GM12878 (cell line): ENCODE results near the gene TRIM67. TPM values are rescaled to one million over a fixed set of nuclear protein-coding genes. Genes with fewer than 3 reads are reported as not detected.

ENCODE experiments used
- ATAC-seq: fragments of 200-7000 bp; cut with Tn5 transposase; 3 replicates; pipeline ENCODE4 v1.9.1; 2020; ENCODE audit warnings: mild to moderate bottlenecking, moderate library complexity
- BruUV-seq: library from RNA; stranded (reverse); fragments of 400-500 nt; replicated peaks from 2 replicates; lab custom pipeline; 2021; lab: Mats Ljungman, UMichigan
- CTCF ChIA-PET: fragments of 300-600 bp; sonication (Branson Sonifier 250); formaldehyde crosslinking; extraction: SDS; loops from one replicate; lab custom pipeline; 2021; ENCODE audit warnings: inconsistent platforms; lab: Yijun Ruan, JAX
- POLR2A ChIA-PET: fragments of 350-600 bp; formaldehyde crosslinking; extraction: SDS; loops from one replicate; lab custom pipeline; 2021; ENCODE audit warnings: inconsistent platforms; lab: Charles Lee
- RAD21 ChIA-PET: fragments of 300-600 bp; sonication (Branson Sonifier 250); formaldehyde crosslinking; loops from one replicate; lab custom pipeline; 2023; ENCODE audit warnings: antibody characterized with exemption; ENCODE audit not compliant: unreplicated experiment; lab: Charles Lee
- SMC1A ChIA-PET: fragments of 300-600 bp; sonication (Branson Sonifier 250); formaldehyde crosslinking; loops from one replicate; lab custom pipeline; 2023; ENCODE audit not compliant: unreplicated experiment, uncharacterized antibody; lab: Charles Lee
- DNase-seq: peaks from one replicate; pipeline ENCODE4 v3.0.0-alpha.2; 2011; ENCODE audit warnings: low read depth, low spot score
- FAIRE-seq: peaks from 3 replicates; lab custom pipeline; 2011; peaks lifted over from hg19 to GRCh38; lab: Jason Lieb, UNC
- H2AFZ ChIP-seq: 2 replicates; pipeline ENCODE4 v1.6.0; 2011; ENCODE audit warnings: low read depth, low read length, control low read depth; ENCODE audit not compliant: control insufficient read depth
- H3K27ac ChIP-seq: 2 replicates; pipeline ENCODE4 v1.5.1; 2011; ENCODE audit warnings: control low read depth; ENCODE audit not compliant: control insufficient read depth, insufficient read depth
- H3K27me3 ChIP-seq, 2 experiments: replicated peaks in 1 of 2; 2 replicates each; pipeline versions ENCODE4 v1.6.0 to v1.6.1; 2011; ENCODE audit warnings: low read length in 1 of 2; ENCODE audit not compliant: control insufficient read depth in 2 of 2, insufficient read depth in 2 of 2
- H3K36me3 ChIP-seq, 2 experiments: 2 replicates each; pipeline ENCODE4 v1.5.1; 2011; ENCODE audit warnings: low read length in 1 of 2; ENCODE audit not compliant: control insufficient read depth in 2 of 2, insufficient read depth in 2 of 2
- H3K4me1 ChIP-seq: 2 replicates; pipeline ENCODE4 v1.6.1; 2011; ENCODE audit warnings: mild to moderate bottlenecking, low read length, moderate library complexity, mixed read lengths; ENCODE audit not compliant: control insufficient read depth, insufficient read depth
- H3K4me2 ChIP-seq: 2 replicates; pipeline ENCODE4 v1.6.0; 2011; ENCODE audit warnings: control low read depth; ENCODE audit not compliant: control insufficient read depth, insufficient read depth
- H3K4me3 ChIP-seq: fragments of 200-600 bp; sonication (generic); 2 replicates; pipeline ENCODE4 v1.5.1; 2016
- H3K79me2 ChIP-seq: 2 replicates; pipeline ENCODE4 v1.6.0; 2011; ENCODE audit warnings: low read length; ENCODE audit not compliant: control insufficient read depth, insufficient read depth
- H3K9ac ChIP-seq: 2 replicates; pipeline ENCODE4 v1.8.0; 2011; ENCODE audit warnings: low read length, control low read depth, mixed read lengths; ENCODE audit not compliant: control insufficient read depth, insufficient read depth
- H3K9me3 ChIP-seq: replicated peaks from 3 replicates; pipeline ENCODE4 v1.5.1; 2011; ENCODE audit warnings: mild to moderate bottlenecking, low read length; ENCODE audit not compliant: control insufficient read depth, insufficient read depth
- H4K20me1 ChIP-seq: 2 replicates; pipeline ENCODE4 v1.6.0; 2011; ENCODE audit not compliant: control insufficient read depth, insufficient read depth
- ASH2L ChIP-seq: fragments of 300-600, 200-600 bp; sonication (generic); IDR thresholded peaks from 2 replicates; pipeline ENCODE4 v1.6.1; 2017; ENCODE audit warnings: low read depth, mild to moderate bottlenecking, borderline replicate concordance
- CEBPB ChIP-seq, 2 experiments: fragments of 150-350 bp in 1 of 2; IDR thresholded peaks; 2 replicates each; pipeline ENCODE4 v1.6.1; 2012 to 2014; ENCODE audit warnings: low read depth in 2 of 2, low read length in 2 of 2, borderline replicate concordance in 1 of 2, inconsistent platforms in 1 of 2
- IKZF2 ChIP-seq, 2 experiments: fragments of 450-650 bp; IDR thresholded peaks; 2 replicates each; pipeline ENCODE4 v1.6.1; 2017; ENCODE audit warnings: mild to moderate bottlenecking in 2 of 2, moderate library complexity in 2 of 2
- JUNB ChIP-seq: IDR thresholded peaks from 2 replicates; pipeline ENCODE4 v1.6.1; 2016; ENCODE audit warnings: antibody characterized with exemption, mild to moderate bottlenecking
- NFIC ChIP-seq: IDR thresholded peaks from 2 replicates; pipeline ENCODE4 v1.6.1; 2012; ENCODE audit warnings: low read depth, mild to moderate bottlenecking, inconsistent platforms, low read length, moderate library complexity
- NRF1 ChIP-seq: conservative IDR thresholded peaks from 2 replicates; pipeline ENCODE4 v1.6.1; 2011; ENCODE audit warnings: mild to moderate bottlenecking, low read depth, low read length, improper control_type of control experiment
- RAD21 ChIP-seq: IDR thresholded peaks from 2 replicates; pipeline ENCODE4 v1.6.1; 2011; ENCODE audit warnings: mild to moderate bottlenecking, low read depth, low read length, moderate library complexity; ENCODE audit not compliant: insufficient read depth
- RUNX3 ChIP-seq: IDR thresholded peaks from 2 replicates; pipeline ENCODE4 v1.6.1; 2012; ENCODE audit warnings: low read length, inconsistent platforms
- SIX5 ChIP-seq: IDR thresholded peaks from 2 replicates; pipeline ENCODE4 v1.6.1; 2011; ENCODE audit warnings: mild to moderate bottlenecking, low read depth, low read length, moderate library complexity; ENCODE audit not compliant: severe bottlenecking
- SMAD1 ChIP-seq: fragments of 450-650 bp; IDR thresholded peaks from 2 replicates; pipeline ENCODE4 v1.6.1; 2018; ENCODE audit warnings: mild to moderate bottlenecking, low read depth; ENCODE audit not compliant: partially characterized antibody
- SMARCA5 ChIP-seq: fragments of 450-650 bp; IDR thresholded peaks from 2 replicates; pipeline ENCODE4 v1.6.1; 2017; ENCODE audit warnings: mild to moderate bottlenecking
- SUZ12 ChIP-seq: fragments of 200-600 bp; sonication (generic); IDR thresholded peaks from one replicate; pipeline ENCODE4 v1.6.1; 2018; ENCODE audit warnings: antibody characterized with exemption, mild to moderate bottlenecking; ENCODE audit not compliant: unreplicated experiment
- TCF12 ChIP-seq: IDR thresholded peaks from 2 replicates; pipeline ENCODE4 v1.6.1; 2011; ENCODE audit warnings: low read depth, mild to moderate bottlenecking, low read length
- TCF7 ChIP-seq: IDR thresholded peaks from 2 replicates; pipeline ENCODE4 v1.6.1; 2014; ENCODE audit warnings: antibody characterized with exemption, borderline replicate concordance
- YY1 ChIP-seq: IDR thresholded peaks from 2 replicates; pipeline ENCODE4 v1.6.1; 2011; ENCODE audit warnings: low read depth, mild to moderate bottlenecking, low read length
- ZBTB4 ChIP-seq: fragments of 450-650 bp; formaldehyde crosslinking; IDR thresholded peaks from 2 replicates; pipeline ENCODE4 v1.4.0; 2022; ENCODE audit warnings: mild to moderate bottlenecking, moderate library complexity
- ZNF217 ChIP-seq: fragments of 450-650 bp; IDR thresholded peaks from 2 replicates; pipeline ENCODE4 v1.6.1; 2017; ENCODE audit warnings: antibody characterized with exemption, mild to moderate bottlenecking
- ZNF274 ChIP-seq: IDR thresholded peaks from one replicate; pipeline ENCODE4 v1.8.0; 2011; ENCODE audit not compliant: insufficient read length, insufficient read depth
- WGBS: methylation state at CpG from one replicate; pipeline ENCODE4 v1.1.6; 2016; ENCODE audit warnings: low lambda C conversion rate; ENCODE audit not compliant: insufficient replicate concordance, insufficient coverage; ENCODE audit errors: missing lambda C conversion rate; 5-methylcytosine and 5-hydroxymethylcytosine counted together
- in situ Hi-C: fragments of 300-500 bp; cut with MboI; formaldehyde crosslinking; loops from 9 replicates; pipeline ENCODE4 v1.14.3; 2018; ENCODE audit warnings: mixed read lengths
- intact Hi-C: fragments of 100-400 bp; cut with micrococcal nuclease; formaldehyde crosslinking; loops from one replicate; pipeline ENCODE4 v1.14.2; 2022; ENCODE audit not compliant: unreplicated experiment
- polyA plus RNA-seq, 11 experiments: library from polyadenylated mRNA; depleted of rRNA in 4 of 11; unstranded in 6 of 11; stranded (reverse) in 5 of 11; fragments of >200 nt; fragmentation: Nextera tagmentation in 4 of 11; fragmentation: Illumina TruSeq in 1 of 11; extraction: Ambion mirVana in 4 of 11; extraction: Trizol in 1 of 11; gene quantifications; 1 replicate in 1 of 11; 2 replicates in 10 of 11; pipeline versions ENCODE4 v1.2.1 to v1.2.3, GENCODE V29; 2011 to 2016; ENCODE audit warnings: inconsistent platforms in 2 of 11, missing spikeins in 2 of 11, low read depth in 1 of 11
- total RNA-seq, 4 experiments: library from RNA; depleted of rRNA in 3 of 4; stranded (reverse); fragments of >200 nt in 3 of 4; fragmentation: Illumina TruSeq in 1 of 4; extraction: Trizol in 1 of 4; gene quantifications; 2 replicates each; pipeline versions ENCODE4 v1.2.1 to v1.2.3, GENCODE V29; 2013 to 2021
- TF ChIP-seq, protein P1 (sequence below): fragments of 450-650 bp; IDR thresholded peaks from 2 replicates; pipeline ENCODE4 v1.6.1; 2017; ENCODE audit warnings: mild to moderate bottlenecking, moderate library complexity

The TRIM67 gene
- total and polyA plus RNA-seq, 10 of the 15 experiments (the other 5 are each of a cell fraction or from before 2014, with no cell fraction given): under 0.01 to 0.01 TPM; not detected in 8

DNA sequence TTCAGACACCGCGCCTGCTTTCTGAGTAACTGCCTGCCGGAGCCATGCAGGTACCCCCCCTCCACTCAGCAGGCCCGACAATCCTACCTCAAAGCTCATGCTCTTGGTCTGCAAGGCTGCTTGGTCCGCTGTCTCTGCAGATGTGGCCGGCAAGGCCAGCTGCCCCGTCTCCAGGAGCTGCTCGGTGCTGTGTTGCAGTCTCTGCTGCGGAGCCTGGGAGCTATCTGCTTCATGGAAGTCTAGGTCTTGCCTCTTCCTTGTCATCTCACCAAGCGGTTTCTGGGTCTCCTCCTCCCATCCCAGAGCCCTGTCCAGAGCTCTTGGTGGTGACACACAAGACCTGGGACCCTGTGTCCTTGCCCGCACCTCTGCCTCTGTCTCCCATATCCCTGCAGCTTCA, 55.2 kb downstream of the TRIM67 start (continued):
- TF ChIP-seq, protein P1, sequence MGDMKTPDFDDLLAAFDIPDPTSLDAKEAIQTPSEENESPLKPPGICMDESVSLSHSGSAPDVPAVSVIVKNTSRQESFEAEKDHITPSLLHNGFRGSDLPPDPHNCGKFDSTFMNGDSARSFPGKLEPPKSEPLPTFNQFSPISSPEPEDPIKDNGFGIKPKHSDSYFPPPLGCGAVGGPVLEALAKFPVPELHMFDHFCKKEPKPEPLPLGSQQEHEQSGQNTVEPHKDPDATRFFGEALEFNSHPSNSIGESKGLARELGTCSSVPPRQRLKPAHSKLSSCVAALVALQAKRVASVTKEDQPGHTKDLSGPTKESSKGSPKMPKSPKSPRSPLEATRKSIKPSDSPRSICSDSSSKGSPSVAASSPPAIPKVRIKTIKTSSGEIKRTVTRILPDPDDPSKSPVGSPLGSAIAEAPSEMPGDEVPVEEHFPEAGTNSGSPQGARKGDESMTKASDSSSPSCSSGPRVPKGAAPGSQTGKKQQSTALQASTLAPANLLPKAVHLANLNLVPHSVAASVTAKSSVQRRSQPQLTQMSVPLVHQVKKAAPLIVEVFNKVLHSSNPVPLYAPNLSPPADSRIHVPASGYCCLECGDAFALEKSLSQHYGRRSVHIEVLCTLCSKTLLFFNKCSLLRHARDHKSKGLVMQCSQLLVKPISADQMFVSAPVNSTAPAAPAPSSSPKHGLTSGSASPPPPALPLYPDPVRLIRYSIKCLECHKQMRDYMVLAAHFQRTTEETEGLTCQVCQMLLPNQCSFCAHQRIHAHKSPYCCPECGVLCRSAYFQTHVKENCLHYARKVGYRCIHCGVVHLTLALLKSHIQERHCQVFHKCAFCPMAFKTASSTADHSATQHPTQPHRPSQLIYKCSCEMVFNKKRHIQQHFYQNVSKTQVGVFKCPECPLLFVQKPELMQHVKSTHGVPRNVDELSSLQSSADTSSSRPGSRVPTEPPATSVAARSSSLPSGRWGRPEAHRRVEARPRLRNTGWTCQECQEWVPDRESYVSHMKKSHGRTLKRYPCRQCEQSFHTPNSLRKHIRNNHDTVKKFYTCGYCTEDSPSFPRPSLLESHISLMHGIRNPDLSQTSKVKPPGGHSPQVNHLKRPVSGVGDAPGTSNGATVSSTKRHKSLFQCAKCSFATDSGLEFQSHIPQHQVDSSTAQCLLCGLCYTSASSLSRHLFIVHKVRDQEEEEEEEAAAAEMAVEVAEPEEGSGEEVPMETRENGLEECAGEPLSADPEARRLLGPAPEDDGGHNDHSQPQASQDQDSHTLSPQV: no peak
- TF ChIP-seq SUZ12: no peak
- TF ChIP-seq ZNF217: no peak
- no peak for TF ChIP-seq YY1
- TF ChIP-seq RAD21: no peak
- TF ChIP-seq ZNF274: no peak
- TF ChIP-seq CEBPB (IDR thresholded peaks at IDR 0.05; ENCODE audit: borderline replicate concordance in 1 of 2, low read depth in 2 of 2, low read length in 2 of 2): no peak
- no peak for TF ChIP-seq NFIC
- no peak for TF ChIP-seq IKZF2 (IDR thresholded peaks at IDR 0.05)

DNA sequence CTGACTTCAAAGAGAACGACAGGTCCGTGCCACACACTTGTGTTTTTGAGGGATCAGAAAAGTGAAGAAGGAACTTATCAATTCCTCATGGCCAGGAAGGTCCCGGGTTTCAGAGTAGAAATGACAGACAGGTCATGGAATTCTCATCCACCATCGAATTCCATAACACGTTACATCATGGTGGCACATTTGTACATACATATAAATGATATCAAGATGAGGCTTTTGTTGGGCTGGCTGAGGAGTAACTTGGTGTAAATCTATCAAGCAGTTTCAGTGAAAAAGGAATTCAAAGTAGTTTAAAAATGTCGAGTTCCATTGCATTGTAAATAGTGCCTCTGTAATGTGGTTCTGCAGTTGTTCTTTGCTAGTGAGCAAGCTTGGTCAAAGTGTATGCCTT, 56.2 kb downstream of the TRIM67 start:
- no peaks in the 10 kb centered on the region for H4K20me1 ChIP-seq
- WGBS: 74% methylated on average over 6 of the region's 6 CpGs
- H3K4me1 ChIP-seq: peaks cover 12% of the 10 kb centered on the region
- no peaks in the 10 kb centered on the region for H3K79me2 ChIP-seq
- no peak overlapping the region for H3K4me2 ChIP-seq
- BruUV-seq: no TSS peak
- ChIA-PET CTCF (interaction anchor here (1.3 kb wide), 1 partner anchor 24 kb away, joined by 4 read pairs; no protein-coding TSS in a partner anchor), SMC1A (no interaction called here), RAD21 (no interaction called here), POLR2A (interaction anchor here (1.0 kb wide), 1 partner anchor 22 kb away, joined by 6 read pairs; no protein-coding TSS in a partner anchor)
- no peak overlapping the region for H3K9ac ChIP-seq
- no peak overlapping the region for H2AFZ ChIP-seq
- peaks cover 0 to 3% of the 10 kb centered on the region in 2 experiments; a peak in 2 of 4 replicates for H3K36me3 ChIP-seq
- FAIRE-seq (no peak), ATAC-seq (no peak), DNase-seq (no peak)
- in situ Hi-C loops: loop anchor here (10.0 kb wide), 1 partner anchor 583 kb away; no protein-coding TSS in a partner anchor
- H3K27me3 ChIP-seq: no peaks in the 10 kb centered on the region; a peak in 1 of 4 replicates
- intact Hi-C loops: no loop called here
- no peaks in the 10 kb centered on the region for H3K9me3 ChIP-seq
- H3K4me3 ChIP-seq: no peak overlapping the region
- no peak overlapping the region for H3K27ac ChIP-seq
- TF ChIP-seq SMAD1 (no peak), SMARCA5 (no peak), JUNB (no peak), TCF12 (no peak), NRF1 (no peak), RUNX3 (no peak), ZBTB4 (no peak), ASH2L (no peak), SIX5 (no peak), TCF7 (no peak)
